RWPE2 (cell line): ENCODE measurements around the gene SCUBE1.

ENCODE experiments used
- ATAC-seq: fragments of 200-7000 bp; cut with Tn5 transposase; 3 replicates; pipeline ENCODE4 v1.9.1; 2021; ENCODE audit warnings: low read depth
- DNase-seq: peaks from one replicate; pipeline ENCODE4 v3.0.0-alpha.2; 2020; ENCODE audit warnings: low spot score
- H3K27ac ChIP-seq: fragments of 450-650 bp; 2 replicates; pipeline ENCODE4 v1.5.1; 2017; ENCODE audit warnings: mild to moderate bottlenecking; ENCODE audit not compliant: poor library complexity, severe bottlenecking
- H3K27me3 ChIP-seq: fragments of 250-450 bp; sonication (Bioruptor Pico); 2 replicates; pipeline ENCODE4 v1.5.1; 2021; ENCODE audit warnings: mild to moderate bottlenecking, moderate library complexity; ENCODE audit not compliant: insufficient read depth, poor library complexity, severe bottlenecking
- H3K36me3 ChIP-seq: fragments of 250-450 bp; sonication (Bioruptor Pico); 2 replicates; pipeline ENCODE4 v1.5.1; 2020; ENCODE audit warnings: low read depth, mild to moderate bottlenecking, moderate library complexity
- H3K4me1 ChIP-seq: fragments of 250-450 bp; sonication (Bioruptor Pico); 2 replicates; pipeline ENCODE4 v1.5.1; 2021; ENCODE audit warnings: mild to moderate bottlenecking, moderate library complexity; ENCODE audit not compliant: insufficient read depth, poor library complexity, severe bottlenecking
- H3K4me3 ChIP-seq: fragments of 250-450 bp; sonication (Bioruptor Pico); 2 replicates; pipeline ENCODE4 v1.5.1; 2021; ENCODE audit warnings: mild to moderate bottlenecking, moderate library complexity; ENCODE audit not compliant: severe bottlenecking
- H3K9me3 ChIP-seq: fragments of 250-450 bp; sonication (Bioruptor Pico); 2 replicates; pipeline ENCODE4 v1.5.1; 2021; ENCODE audit warnings: mild to moderate bottlenecking, moderate library complexity; ENCODE audit not compliant: severe bottlenecking
- TF ChIP-seq, protein P1 (sequence below): fragments of 450-650 bp; IDR thresholded peaks from one replicate; pipeline ENCODE4 v1.5.1; 2017; ENCODE audit warnings: mild to moderate bottlenecking, moderate library complexity; ENCODE audit not compliant: poor library complexity, severe bottlenecking

The SCUBE1 gene

DNA sequence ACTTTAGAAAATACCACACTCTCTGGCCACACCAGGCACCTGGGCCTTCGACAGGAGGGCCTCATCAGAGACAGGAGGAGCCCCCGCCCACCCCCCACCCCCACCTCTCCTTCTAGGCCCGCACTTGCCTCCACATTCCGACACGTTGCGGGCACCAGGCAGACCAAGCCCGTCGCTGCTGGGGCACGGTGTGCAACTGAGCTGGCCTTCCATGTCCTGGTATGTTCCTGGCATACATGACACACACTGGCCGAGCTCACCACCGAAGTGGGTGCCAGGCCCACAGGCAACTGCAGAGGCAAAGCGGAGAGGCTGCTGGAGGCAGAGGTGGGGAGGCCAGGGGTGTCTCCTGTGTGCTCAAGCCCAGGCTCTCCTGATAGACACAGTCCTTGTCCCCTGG, 129.2 kb downstream of the SCUBE1 start:
- ATAC-seq = no peak
- Histone ChIP-seq H3K9me3 (no peaks in the 10 kb centered on the region), H3K4me3 (no peak overlapping the region), H3K36me3 (no peaks in the 10 kb centered on the region), H3K27ac (no peak overlapping the region), H3K4me1 (no peaks in the 10 kb centered on the region), H3K27me3 (no peaks in the 10 kb centered on the region)
- TF ChIP-seq, protein P1, sequence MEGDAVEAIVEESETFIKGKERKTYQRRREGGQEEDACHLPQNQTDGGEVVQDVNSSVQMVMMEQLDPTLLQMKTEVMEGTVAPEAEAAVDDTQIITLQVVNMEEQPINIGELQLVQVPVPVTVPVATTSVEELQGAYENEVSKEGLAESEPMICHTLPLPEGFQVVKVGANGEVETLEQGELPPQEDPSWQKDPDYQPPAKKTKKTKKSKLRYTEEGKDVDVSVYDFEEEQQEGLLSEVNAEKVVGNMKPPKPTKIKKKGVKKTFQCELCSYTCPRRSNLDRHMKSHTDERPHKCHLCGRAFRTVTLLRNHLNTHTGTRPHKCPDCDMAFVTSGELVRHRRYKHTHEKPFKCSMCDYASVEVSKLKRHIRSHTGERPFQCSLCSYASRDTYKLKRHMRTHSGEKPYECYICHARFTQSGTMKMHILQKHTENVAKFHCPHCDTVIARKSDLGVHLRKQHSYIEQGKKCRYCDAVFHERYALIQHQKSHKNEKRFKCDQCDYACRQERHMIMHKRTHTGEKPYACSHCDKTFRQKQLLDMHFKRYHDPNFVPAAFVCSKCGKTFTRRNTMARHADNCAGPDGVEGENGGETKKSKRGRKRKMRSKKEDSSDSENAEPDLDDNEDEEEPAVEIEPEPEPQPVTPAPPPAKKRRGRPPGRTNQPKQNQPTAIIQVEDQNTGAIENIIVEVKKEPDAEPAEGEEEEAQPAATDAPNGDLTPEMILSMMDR = no peak
- no peak for DNase-seq

- Histone ChIP-seq H3K27ac (no peak overlapping the region), H3K4me1 (no peaks in the 10 kb centered on the region), H3K36me3 (no peaks in the 10 kb centered on the region), H3K27me3 (no peaks in the 10 kb centered on the region), H3K9me3 (no peaks in the 10 kb centered on the region), H3K4me3 (no peak overlapping the region)
- DNase-seq (no peak), ATAC-seq (no peak; the same call in 2 of the 3 replicates)
- TF ChIP-seq, protein P1 = no peak
Observed at GRCh38 chr22:43213051-43213450, 130.1 kb downstream of the SCUBE1 start.

DNA sequence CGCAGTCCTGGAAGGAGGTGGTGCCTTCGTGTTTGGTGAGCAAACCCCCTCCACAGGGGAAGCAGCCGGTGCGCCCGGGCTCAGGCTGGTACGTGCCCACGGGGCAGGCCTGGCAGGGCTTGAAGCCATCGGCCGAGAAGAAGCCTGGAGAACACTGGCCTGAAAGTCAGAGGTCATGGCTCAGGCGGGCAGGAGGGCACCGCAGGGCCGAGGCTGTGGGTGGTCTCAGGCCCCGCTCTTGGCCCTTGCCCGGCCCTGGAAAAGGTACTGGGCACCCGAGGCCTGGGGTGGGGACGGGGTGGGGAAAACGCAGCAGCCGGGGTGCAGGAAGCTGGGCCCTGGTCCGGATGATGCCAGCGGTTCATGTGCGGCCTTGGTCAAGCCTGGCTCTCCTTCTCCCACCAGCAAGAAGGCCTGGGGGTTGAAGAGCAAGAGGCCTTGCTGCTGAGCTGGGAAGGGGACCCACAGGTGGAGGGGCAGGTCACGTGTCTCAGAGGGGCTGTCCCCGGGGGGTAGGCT, 130.7 kb downstream of the SCUBE1 start:
- ATAC-seq (no peak), DNase-seq (no peak)
- TF ChIP-seq, protein P1 = no peak
- no peak overlapping the region for H3K4me3 ChIP-seq
- H3K36me3 ChIP-seq = no peaks in the 10 kb centered on the region
- no peaks in the 10 kb centered on the region for H3K4me1 ChIP-seq
- H3K9me3 ChIP-seq = no peaks in the 10 kb centered on the region
- no peaks in the 10 kb centered on the region for H3K27me3 ChIP-seq
- H3K27ac ChIP-seq = no peak overlapping the region

DNA sequence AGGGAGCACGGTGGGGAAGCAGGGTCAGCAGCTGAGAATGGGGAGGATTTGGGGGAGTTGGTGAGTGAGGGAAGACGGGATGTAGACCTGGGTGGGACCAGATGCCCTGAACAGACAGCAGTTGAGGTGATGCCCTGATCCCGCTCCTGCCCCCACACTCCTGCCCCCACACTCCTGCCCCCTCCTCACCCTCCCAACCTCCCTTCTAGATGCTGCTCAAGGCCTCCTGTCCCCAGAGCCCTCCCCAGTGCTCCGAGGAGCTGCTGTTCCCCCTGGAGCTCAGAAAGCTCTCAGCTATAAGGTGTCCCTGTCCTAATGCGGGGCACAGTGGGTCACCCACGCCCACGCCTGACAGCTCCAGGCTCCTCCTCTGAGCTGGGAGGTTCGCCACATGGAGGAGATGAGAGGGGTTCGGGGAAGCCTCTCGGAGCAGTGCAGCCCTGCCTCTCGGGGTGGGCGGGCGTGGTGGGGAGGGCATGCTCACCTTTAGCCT, 131.2 kb downstream of the SCUBE1 start:
- Histone ChIP-seq H3K27me3 (no peaks in the 10 kb centered on the region), H3K4me1 (no peaks in the 10 kb centered on the region), H3K4me3 (no peak overlapping the region), H3K9me3 (no peaks in the 10 kb centered on the region), H3K27ac (no peak overlapping the region), H3K36me3 (no peaks in the 10 kb centered on the region)
- ATAC-seq = no peak
- DNase-seq = no peak
- TF ChIP-seq, protein P1 = no peak
